Esophagus muscularis mucosa (tissue), 3 donors: ENCODE data around the gene PIK3R3.
A peak's percentile ranks its signal among the peaks of the same experiment; 100 is the strongest.

Source experiments
- CTCF ChIP-seq, 3 experiments: fragments of 200-600 bp in 2 of 3; fragments of 450-650 bp in 1 of 3; sonication (generic) in 2 of 3; IDR thresholded peaks; one replicate each; pipeline ENCODE4 v1.5.1; 2017 to 2019; ENCODE audit warnings: antibody characterized with exemption in 3 of 3, mild to moderate bottlenecking in 2 of 3, moderate library complexity in 1 of 3
- POLR2A ChIP-seq: fragments of 450-650 bp; IDR thresholded peaks from one replicate; pipeline ENCODE4 v1.6.1; 2017; ENCODE audit warnings: antibody characterized with exemption, moderate library complexity, mild to moderate bottlenecking, low read depth

DNA sequence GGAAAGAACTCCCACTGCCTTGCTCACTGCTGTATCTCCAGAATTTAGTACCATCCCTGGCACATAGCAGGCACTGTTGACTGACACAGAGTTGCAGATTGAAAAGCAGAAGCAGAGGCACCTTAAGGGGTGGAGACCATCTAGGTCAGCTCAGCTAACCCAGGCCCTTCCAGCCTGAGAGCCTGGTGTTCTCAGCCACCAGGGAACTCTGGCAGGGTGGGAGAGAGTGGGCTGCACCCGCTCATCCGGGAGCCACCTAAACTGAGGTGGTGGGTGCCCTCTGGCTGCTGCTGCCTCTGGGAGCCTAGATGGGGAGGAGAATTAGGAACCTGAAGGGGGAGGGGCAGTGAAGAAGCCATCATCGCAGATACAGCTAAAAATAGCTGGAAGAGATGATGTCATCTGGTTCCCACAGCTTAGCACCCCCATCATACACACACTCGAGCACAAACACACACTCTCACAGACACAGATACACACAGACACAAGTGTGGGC is 41.0 kb upstream of the PIK3R3 start:
- no peak for TF ChIP-seq POLR2A
- TF ChIP-seq CTCF (IDR thresholded peaks at IDR 0.05), result peak in 1 of 3 experiments; percentile 9
